Liver (tissue), 3 donors: Measurements from ENCODE around the gene AFF2.

Source experiments
- ATF3 ChIP-seq: IDR thresholded peaks from 2 replicates; pipeline ENCODE4 v1.6.1; 2016; ENCODE audit warnings: antibody characterized with exemption
- CTCF ChIP-seq: fragments of 150-350 bp; IDR thresholded peaks from 2 replicates; pipeline ENCODE4 v1.5.1; 2017; ENCODE audit warnings: improper control_type of control experiment, low read depth, low read length; ENCODE audit not compliant: missing input control
- FOXA1 ChIP-seq: IDR thresholded peaks from 2 replicates; pipeline ENCODE4 v1.6.1; 2016; ENCODE audit warnings: antibody characterized with exemption
- MAX ChIP-seq: IDR thresholded peaks from 2 replicates; pipeline ENCODE4 v1.6.1; 2016; ENCODE audit warnings: antibody characterized with exemption
- SP1 ChIP-seq: IDR thresholded peaks from 2 replicates; pipeline ENCODE4 v1.6.1; 2018; ENCODE audit warnings: antibody characterized with exemption, mild to moderate bottlenecking
- TF ChIP-seq, protein P1 (sequence below): IDR thresholded peaks from 2 replicates; pipeline ENCODE4 v1.6.1; 2016; ENCODE audit warnings: antibody characterized with exemption, mild to moderate bottlenecking
- donor health status: healthy.
- donor health status: healthy.

- no peak for TF ChIP-seq CTCF
- TF ChIP-seq MAX, result no peak
- TF ChIP-seq, protein P1, sequence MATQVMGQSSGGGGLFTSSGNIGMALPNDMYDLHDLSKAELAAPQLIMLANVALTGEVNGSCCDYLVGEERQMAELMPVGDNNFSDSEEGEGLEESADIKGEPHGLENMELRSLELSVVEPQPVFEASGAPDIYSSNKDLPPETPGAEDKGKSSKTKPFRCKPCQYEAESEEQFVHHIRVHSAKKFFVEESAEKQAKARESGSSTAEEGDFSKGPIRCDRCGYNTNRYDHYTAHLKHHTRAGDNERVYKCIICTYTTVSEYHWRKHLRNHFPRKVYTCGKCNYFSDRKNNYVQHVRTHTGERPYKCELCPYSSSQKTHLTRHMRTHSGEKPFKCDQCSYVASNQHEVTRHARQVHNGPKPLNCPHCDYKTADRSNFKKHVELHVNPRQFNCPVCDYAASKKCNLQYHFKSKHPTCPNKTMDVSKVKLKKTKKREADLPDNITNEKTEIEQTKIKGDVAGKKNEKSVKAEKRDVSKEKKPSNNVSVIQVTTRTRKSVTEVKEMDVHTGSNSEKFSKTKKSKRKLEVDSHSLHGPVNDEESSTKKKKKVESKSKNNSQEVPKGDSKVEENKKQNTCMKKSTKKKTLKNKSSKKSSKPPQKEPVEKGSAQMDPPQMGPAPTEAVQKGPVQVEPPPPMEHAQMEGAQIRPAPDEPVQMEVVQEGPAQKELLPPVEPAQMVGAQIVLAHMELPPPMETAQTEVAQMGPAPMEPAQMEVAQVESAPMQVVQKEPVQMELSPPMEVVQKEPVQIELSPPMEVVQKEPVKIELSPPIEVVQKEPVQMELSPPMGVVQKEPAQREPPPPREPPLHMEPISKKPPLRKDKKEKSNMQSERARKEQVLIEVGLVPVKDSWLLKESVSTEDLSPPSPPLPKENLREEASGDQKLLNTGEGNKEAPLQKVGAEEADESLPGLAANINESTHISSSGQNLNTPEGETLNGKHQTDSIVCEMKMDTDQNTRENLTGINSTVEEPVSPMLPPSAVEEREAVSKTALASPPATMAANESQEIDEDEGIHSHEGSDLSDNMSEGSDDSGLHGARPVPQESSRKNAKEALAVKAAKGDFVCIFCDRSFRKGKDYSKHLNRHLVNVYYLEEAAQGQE, result no peak
- no peak for TF ChIP-seq ATF3
- TF ChIP-seq SP1, result no peak
- no peak for TF ChIP-seq FOXA1
Measured at GRCh38 chrX:148618470-148619445, 118.3 kb downstream of the AFF2 start.
